HFFc6 (cell line): ENCODE data around the gene PCDH15. TPM values are rescaled to one million over a fixed set of nuclear protein-coding genes. Genes with fewer than 3 reads are reported as not detected.

Source experiments
- DNase-seq: peaks from one replicate; pipeline ENCODE4 v3.0.0-alpha.2; 2018
- H3K27ac Mint-ChIP-seq: 2 replicates; pipeline ENCODE4 v1.8.0; 2020; ENCODE audit warnings: mild to moderate bottlenecking, mixed read lengths
- H3K27me3 Mint-ChIP-seq: 2 replicates; pipeline ENCODE4 v1.8.0; 2021; ENCODE audit warnings: mild to moderate bottlenecking, moderate library complexity, mixed read lengths; ENCODE audit not compliant: insufficient read depth
- H3K36me3 Mint-ChIP-seq: 2 replicates; pipeline ENCODE4 v1.8.0; 2021; ENCODE audit warnings: low read depth, mixed read lengths
- H3K4me1 Mint-ChIP-seq: 2 replicates; pipeline ENCODE4 v1.8.0; 2020; ENCODE audit warnings: low read depth, mixed read lengths
- H3K4me3 Mint-ChIP-seq: 2 replicates; pipeline ENCODE4 v1.8.0; 2020; ENCODE audit warnings: mild to moderate bottlenecking, moderate library complexity, mixed read lengths
- H3K9me3 Mint-ChIP-seq: 2 replicates; pipeline ENCODE4 v1.8.0; 2020; ENCODE audit warnings: mild to moderate bottlenecking, mixed read lengths
- total RNA-seq, 6 experiments: library from RNA; stranded (reverse); fragmentation: NEBNext Ultra II Directional; extraction: Animal tissue kit (Norgen Biotek cat#: 25700); gene quantifications; 2 replicates in 1 of 6; 3 replicates in 5 of 6; pipeline ENCODE4 v1.2.3, GENCODE V29; 2021
- TF ChIP-seq, protein P1 (sequence below): fragments of 200-600 bp; sonication (generic); IDR thresholded peaks from 2 replicates; pipeline ENCODE4 v1.5.0; 2021; ENCODE audit warnings: antibody characterized with exemption, mild to moderate bottlenecking

The PCDH15 gene
- total RNA-seq, 6 experiments from 2014 or later, result not detected

DNA sequence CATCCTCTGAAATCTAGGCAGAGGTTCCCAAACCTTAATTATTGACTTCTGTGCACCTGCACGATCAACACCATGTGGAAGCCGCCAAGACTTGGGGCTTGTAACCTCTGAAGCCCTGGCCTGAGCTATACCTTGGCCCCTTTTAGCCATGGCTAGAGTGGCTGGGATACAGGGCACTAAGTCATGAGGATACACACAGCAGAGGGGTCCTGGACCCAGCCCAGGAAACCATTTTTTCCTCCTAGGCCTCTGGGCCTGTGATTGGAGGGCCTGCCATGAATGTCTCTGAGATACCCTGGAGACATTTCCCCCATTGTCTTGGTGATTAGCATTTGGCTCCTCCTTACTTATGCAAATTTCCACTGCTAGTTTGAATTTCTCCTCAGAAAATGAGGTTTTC is 743.7 kb downstream of the PCDH15 start:
- TF ChIP-seq, protein P1, sequence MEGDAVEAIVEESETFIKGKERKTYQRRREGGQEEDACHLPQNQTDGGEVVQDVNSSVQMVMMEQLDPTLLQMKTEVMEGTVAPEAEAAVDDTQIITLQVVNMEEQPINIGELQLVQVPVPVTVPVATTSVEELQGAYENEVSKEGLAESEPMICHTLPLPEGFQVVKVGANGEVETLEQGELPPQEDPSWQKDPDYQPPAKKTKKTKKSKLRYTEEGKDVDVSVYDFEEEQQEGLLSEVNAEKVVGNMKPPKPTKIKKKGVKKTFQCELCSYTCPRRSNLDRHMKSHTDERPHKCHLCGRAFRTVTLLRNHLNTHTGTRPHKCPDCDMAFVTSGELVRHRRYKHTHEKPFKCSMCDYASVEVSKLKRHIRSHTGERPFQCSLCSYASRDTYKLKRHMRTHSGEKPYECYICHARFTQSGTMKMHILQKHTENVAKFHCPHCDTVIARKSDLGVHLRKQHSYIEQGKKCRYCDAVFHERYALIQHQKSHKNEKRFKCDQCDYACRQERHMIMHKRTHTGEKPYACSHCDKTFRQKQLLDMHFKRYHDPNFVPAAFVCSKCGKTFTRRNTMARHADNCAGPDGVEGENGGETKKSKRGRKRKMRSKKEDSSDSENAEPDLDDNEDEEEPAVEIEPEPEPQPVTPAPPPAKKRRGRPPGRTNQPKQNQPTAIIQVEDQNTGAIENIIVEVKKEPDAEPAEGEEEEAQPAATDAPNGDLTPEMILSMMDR, result no peak
- no peak overlapping the region for H3K4me3 Mint-ChIP-seq
- DNase-seq, result no peak
- H3K36me3 Mint-ChIP-seq, result no peaks in the 10 kb centered on the region
- H3K4me1 Mint-ChIP-seq, result no peaks in the 10 kb centered on the region
- H3K9me3 Mint-ChIP-seq, result peaks cover 53% of the 10 kb centered on the region
- no peak overlapping the region for H3K27ac Mint-ChIP-seq
- no peaks in the 10 kb centered on the region for H3K27me3 Mint-ChIP-seq

DNA sequence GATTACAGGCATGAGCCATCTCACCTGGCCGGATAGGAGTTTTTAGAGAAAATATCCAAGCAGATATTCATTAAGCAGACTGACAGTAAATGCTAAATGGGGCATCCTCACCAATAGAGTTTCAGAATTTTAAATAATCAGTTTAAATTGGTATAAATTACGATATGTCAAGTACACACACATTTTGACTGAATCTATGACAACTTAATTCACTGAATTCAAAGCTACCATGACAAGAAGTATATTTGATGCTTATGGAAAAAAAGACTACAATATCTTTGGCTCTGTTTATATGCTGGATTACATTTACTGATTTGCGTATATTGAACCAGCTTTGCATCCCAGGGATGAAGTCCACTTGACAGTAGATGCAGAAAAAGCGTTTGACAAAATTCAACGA is 774.7 kb downstream of the PCDH15 start:
- no peaks in the 10 kb centered on the region for H3K4me1 Mint-ChIP-seq

DNA sequence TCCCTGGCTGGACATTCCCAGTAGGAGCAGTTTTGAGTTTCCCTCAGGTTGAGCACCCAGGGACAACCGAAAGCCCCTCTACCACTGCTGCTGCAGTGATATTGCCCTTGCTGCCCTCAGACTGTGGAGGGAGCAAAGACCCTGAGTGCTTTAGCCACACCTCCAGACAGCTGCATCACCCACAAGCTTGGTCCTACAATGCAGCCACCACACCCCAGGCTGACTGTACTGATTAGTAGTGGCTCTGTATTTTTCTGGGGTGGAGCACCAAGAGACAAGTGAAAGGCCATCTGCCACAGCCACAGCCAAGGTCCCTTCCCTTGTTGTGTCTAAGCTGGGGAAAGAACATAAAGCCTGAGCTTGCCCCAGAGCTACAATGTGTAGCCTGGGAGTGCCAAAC is 789.9 kb downstream of the PCDH15 start:
- H3K27ac Mint-ChIP-seq, result no peak overlapping the region
- no peak overlapping the region for H3K4me3 Mint-ChIP-seq
- TF ChIP-seq, protein P1, result no peak
- DNase-seq, result no peak
- peaks cover 5% of the 10 kb centered on the region for H3K36me3 Mint-ChIP-seq
- no peaks in the 10 kb centered on the region for H3K4me1 Mint-ChIP-seq
- H3K27me3 Mint-ChIP-seq, result peaks cover 1% of the 10 kb centered on the region; the same call in 1 of the 2 replicates
- peaks cover 56% of the 10 kb centered on the region for H3K9me3 Mint-ChIP-seq

More for the DNA sequence above, 774.7 kb downstream of the PCDH15 start:
- TF ChIP-seq, protein P1, result no peak
- no peaks in the 10 kb centered on the region; the same call in 1 of the 2 replicates for H3K27me3 Mint-ChIP-seq
- no peak overlapping the region for H3K27ac Mint-ChIP-seq
- H3K4me3 Mint-ChIP-seq, result no peak overlapping the region
- DNase-seq, result no peak
- no peaks in the 10 kb centered on the region; the same call in 1 of the 2 replicates for H3K36me3 Mint-ChIP-seq
- peaks cover 27% of the 10 kb centered on the region for H3K9me3 Mint-ChIP-seq

DNA sequence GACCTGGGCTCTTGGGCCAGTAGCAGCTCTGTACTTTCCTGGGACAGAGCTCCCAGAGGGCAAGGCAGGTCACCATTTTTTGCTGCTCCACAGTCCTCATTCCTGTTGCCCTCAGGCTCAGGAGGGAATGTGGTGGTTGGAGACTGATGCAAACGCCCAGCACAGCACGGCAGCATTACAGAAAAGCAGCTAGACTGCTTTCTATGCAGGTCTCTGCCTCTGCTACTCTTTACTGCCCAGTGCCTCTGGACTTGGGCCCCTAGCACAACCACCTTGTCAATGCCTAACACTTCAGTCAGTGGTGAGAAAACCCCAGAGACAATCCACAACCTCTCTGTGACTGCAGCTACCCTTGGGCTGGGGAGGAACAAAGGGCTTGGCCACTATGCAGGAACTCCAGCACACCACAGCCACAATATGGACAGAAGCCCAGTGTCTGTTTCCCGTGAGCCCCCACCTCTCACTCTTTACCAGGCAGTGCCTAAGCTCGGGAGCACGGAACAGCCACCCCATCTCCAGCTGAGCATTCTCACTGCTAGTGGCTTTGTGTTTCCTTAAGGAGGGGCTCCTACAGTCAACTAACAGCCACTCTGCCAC is 790.6 kb downstream of the PCDH15 start:
- Mint-ChIP-seq H3K4me3 (no peak overlapping the region), H3K27me3 (peaks cover 1% of the 10 kb centered on the region; the same call in 1 of the 2 replicates)

DNA sequence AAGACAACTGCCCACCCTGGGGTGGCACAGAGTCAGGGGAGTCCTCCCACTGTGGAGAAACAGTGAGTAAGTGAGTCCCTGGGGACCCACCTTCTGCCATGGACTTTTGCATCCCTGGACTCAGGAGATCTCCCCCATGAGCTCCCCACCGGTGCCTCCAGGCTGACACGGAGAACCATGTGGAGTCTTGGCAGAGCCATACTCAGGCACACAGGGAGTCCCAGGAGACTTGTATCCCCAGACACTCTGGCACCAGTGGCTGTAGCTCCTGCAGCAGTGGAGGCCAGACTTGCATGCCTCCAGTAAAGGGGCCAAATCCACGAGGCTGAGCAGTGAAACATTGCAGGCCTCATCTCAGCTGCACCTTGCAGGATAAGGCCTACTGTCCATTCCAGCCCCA is 791.4 kb downstream of the PCDH15 start:
- no peak overlapping the region for H3K4me3 Mint-ChIP-seq
- peaks cover 53% of the 10 kb centered on the region for H3K9me3 Mint-ChIP-seq
- H3K27ac Mint-ChIP-seq, result no peak overlapping the region
- no peak for DNase-seq
- H3K4me1 Mint-ChIP-seq, result no peaks in the 10 kb centered on the region
- TF ChIP-seq, protein P1, result no peak
- peaks cover 1% of the 10 kb centered on the region; the same call in 1 of the 2 replicates for H3K27me3 Mint-ChIP-seq
- peaks cover 5% of the 10 kb centered on the region for H3K36me3 Mint-ChIP-seq

More for the DNA sequence above, 790.6 kb downstream of the PCDH15 start:
- Mint-ChIP-seq H3K4me1 (no peaks in the 10 kb centered on the region), H3K27ac (no peak overlapping the region), H3K9me3 (peaks cover 58% of the 10 kb centered on the region), H3K36me3 (peaks cover 5% of the 10 kb centered on the region)
- DNase-seq, result no peak
- TF ChIP-seq, protein P1, result no peak
